A549 (cell line): ENCODE data around the gene ZNF773.

ENCODE experiments used
- RFX5 ChIP-seq: fragments of 450-650 bp; IDR thresholded peaks from 2 replicates; pipeline ENCODE4 v1.7.1; 2014; ENCODE audit warnings: antibody characterized with exemption, mild to moderate bottlenecking, moderate library complexity
- TF ChIP-seq, protein P1 (sequence below): fragments of >200 bp; sonication (Bioruptor Twin); formaldehyde crosslinking; IDR thresholded peaks from 3 replicates; pipeline ENCODE4 v1.5.1; 2016
- TF ChIP-seq, protein P2 (sequence below): fragments of 200-600 bp; sonication (generic); IDR thresholded peaks from 2 replicates; pipeline ENCODE4 v1.6.1; 2016; ENCODE audit warnings: antibody characterized with exemption, mild to moderate bottlenecking, moderate library complexity

DNA sequence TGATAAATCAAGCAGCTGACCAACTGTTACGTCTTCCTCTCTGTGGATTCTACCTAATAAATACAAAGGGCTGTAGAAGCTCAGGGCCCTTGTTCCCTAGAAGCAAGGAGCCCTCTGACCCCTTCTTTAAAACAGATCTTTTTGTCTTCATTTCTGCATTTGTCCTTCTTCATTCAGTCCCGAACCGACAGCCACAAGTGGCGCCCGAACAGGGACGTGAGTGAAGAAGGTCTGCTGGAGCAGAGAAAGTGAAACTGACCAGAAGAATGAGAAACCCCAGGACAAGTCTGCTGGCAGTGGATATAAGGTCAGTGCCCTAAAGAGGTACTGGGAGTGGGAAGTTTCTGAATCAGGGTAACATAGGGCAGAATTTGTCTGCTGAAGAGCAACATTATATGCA, 13.1 kb downstream of the ZNF773 start:
- TF ChIP-seq, protein P1, sequence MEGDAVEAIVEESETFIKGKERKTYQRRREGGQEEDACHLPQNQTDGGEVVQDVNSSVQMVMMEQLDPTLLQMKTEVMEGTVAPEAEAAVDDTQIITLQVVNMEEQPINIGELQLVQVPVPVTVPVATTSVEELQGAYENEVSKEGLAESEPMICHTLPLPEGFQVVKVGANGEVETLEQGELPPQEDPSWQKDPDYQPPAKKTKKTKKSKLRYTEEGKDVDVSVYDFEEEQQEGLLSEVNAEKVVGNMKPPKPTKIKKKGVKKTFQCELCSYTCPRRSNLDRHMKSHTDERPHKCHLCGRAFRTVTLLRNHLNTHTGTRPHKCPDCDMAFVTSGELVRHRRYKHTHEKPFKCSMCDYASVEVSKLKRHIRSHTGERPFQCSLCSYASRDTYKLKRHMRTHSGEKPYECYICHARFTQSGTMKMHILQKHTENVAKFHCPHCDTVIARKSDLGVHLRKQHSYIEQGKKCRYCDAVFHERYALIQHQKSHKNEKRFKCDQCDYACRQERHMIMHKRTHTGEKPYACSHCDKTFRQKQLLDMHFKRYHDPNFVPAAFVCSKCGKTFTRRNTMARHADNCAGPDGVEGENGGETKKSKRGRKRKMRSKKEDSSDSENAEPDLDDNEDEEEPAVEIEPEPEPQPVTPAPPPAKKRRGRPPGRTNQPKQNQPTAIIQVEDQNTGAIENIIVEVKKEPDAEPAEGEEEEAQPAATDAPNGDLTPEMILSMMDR, result no peak
- TF ChIP-seq, protein P2, sequence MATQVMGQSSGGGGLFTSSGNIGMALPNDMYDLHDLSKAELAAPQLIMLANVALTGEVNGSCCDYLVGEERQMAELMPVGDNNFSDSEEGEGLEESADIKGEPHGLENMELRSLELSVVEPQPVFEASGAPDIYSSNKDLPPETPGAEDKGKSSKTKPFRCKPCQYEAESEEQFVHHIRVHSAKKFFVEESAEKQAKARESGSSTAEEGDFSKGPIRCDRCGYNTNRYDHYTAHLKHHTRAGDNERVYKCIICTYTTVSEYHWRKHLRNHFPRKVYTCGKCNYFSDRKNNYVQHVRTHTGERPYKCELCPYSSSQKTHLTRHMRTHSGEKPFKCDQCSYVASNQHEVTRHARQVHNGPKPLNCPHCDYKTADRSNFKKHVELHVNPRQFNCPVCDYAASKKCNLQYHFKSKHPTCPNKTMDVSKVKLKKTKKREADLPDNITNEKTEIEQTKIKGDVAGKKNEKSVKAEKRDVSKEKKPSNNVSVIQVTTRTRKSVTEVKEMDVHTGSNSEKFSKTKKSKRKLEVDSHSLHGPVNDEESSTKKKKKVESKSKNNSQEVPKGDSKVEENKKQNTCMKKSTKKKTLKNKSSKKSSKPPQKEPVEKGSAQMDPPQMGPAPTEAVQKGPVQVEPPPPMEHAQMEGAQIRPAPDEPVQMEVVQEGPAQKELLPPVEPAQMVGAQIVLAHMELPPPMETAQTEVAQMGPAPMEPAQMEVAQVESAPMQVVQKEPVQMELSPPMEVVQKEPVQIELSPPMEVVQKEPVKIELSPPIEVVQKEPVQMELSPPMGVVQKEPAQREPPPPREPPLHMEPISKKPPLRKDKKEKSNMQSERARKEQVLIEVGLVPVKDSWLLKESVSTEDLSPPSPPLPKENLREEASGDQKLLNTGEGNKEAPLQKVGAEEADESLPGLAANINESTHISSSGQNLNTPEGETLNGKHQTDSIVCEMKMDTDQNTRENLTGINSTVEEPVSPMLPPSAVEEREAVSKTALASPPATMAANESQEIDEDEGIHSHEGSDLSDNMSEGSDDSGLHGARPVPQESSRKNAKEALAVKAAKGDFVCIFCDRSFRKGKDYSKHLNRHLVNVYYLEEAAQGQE, result no peak
- no peak for TF ChIP-seq RFX5
